ENCODE data around the gene FOCAD.

Gene FOCAD

DNA sequence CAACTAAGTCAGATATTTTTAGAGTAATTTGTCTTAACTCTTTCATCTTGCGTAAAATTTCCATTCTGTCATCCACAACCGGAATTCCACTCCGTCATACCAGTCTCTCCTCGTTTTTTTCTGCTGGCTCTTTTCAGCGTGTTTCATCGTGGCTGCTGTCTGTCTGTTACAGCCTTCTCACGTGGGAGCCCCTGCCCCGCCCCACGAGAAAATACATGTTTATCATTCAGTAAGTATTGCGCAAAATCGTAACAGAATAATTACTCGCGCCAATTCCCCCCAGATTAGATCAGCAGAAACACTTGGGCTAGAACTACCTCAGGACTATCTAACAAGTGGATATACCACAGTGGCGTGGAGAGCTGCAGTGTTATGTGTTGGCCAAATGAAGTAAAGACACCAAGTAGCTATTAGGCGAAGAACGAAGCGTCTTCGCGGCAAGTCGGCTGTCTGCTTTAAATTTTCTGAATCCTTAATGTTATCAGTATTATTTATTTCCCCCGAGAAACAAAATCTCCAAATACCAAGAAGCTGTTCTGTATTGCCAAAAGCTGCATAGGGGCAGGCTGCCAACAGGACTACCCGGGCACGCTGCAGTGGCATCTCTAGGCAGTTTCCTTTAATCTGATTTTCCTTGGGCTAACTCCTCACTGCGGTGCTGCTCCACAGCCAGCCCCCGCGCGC lies 566 bp upstream of the FOCAD start:
- DNase-seq (ENCODE audit: low read depth): peak; percentile 37

- no peak for DNase-seq (ENCODE audit: low read depth)
Observed at GRCh38 chr9:20684875-20685696, 1.0 kb downstream of the FOCAD start.

DNA sequence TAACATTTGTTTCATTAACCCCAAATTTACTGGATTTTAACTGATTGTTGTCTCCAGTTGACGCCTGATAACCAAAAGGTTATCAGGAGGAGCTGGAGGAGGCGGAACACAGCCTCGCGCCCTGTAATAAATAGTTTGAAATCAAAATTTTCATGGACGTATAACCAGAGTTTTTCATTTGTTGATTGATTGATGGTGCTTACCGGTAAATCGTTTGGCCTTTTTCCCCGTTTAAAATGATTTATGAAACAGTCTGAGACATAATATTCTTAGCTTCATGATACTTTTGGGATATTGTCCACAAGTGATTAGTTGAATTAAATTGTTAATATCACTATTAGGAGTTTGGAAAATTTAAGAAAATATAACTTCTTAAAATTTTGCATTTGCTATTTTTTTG lies 1.7 kb downstream of the FOCAD start:
- no peak for DNase-seq (ENCODE audit: low read depth)

DNA sequence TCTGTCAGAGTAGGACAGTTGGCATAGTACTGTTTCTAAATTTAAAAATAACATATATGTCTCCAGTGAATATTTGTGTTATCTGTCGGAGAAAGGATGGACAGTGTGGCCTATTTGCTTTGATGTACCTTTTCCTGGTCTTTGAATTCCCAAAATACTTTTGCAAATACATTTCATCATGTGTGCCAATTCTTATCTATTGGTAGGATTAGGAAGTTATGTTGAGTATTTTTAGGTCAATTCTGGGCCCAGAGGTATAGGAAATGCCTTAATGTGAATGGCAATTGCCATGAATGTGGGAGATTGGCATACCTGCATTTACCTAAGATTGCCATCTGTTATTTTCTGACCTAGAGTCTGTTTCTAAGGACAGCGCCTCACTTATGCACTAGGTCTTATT lies 5.8 kb downstream of the FOCAD start:
- DNase-seq (ENCODE audit: low read depth): no peak

DNA sequence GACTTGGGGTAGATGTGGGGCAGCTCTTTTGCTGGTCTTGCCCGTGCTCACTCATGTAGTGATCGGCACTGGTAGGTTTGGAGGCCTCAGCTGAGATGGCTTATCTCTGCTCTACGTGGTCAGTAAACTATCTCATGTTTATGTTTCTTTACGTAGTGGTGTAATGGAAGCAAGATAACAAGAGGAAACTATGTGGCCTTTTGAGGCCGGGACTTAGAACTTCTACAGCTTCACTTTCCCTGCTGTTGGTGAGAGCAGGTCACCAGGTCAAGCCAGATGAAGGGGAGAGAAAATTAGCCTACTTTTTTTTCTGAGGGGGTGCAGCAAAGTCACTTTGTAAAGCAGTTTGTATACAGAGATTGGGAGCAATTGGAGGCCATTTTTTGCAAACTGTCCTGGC lies 8.5 kb downstream of the FOCAD start:
- no peak for DNase-seq (ENCODE audit: low read depth)

DNA sequence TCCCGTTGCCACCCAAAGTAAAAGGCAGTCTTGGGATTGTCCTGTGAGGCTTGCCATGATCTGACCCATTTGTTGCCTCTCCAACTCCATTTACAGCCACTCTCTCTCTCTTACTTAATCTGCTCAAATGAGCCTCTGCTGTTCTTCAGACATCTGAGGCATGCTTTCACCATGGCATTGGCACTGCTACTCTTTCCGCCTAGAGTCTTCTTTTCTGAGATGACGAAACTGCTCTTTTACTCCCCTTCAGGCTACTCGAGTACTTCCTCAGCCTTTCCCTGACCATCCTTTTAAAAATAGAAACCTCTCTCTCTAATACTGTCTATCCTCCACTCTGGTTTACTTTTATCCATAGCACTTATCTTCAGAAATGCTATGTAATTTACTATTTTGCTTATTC lies 9.0 kb downstream of the FOCAD start:
- DNase-seq (ENCODE audit: low read depth): no peak

DNA sequence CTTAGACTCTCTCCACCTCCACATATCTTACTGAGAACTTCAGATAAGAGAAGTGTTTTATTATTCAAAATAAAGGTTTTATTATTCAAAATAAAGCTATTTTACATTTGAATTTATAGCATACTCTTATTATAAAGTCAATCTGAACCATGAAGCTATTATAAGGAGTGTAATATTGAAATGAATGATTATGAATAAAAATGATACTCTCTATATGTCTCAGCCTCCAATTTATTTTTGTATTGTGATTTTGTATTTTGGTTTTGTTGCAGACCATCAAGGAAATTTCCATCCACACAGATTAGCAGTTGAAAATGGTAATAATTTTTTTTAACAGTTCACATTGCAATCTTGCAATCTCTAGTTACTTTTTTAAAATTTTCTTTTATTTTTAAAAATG lies 10.2 kb downstream of the FOCAD start:
- no peak for DNase-seq (ENCODE audit: low read depth)

GRCh38 chr9:20697021-20697719 lies 13.1 kb downstream of the FOCAD start:
- DNase-seq (ENCODE audit: low read depth): no peak

DNA sequence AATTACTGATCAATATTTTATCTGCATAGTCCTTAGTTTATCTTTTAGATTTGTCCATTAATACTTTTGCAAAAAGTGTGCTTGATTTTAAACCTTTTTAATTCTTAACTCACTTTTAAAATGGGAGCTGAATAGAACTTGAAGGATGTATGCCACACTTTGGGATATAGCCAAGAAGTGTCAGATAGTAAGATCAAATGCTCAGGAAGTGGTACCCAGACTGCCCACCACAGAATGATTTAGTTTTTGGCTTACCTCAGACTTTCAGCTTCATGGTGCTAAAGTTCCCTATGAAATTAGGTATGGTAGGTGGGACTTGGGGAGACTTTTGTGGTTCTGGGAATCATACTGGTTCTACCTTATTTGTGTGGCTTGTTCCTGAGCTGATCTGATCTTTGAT lies 14.7 kb downstream of the FOCAD start:
- DNase-seq (ENCODE audit: low read depth): no peak

- no peak for DNase-seq (ENCODE audit: low read depth)
Observed at GRCh38 chr9:20701060-20701459, 17.0 kb downstream of the FOCAD start.

DNA sequence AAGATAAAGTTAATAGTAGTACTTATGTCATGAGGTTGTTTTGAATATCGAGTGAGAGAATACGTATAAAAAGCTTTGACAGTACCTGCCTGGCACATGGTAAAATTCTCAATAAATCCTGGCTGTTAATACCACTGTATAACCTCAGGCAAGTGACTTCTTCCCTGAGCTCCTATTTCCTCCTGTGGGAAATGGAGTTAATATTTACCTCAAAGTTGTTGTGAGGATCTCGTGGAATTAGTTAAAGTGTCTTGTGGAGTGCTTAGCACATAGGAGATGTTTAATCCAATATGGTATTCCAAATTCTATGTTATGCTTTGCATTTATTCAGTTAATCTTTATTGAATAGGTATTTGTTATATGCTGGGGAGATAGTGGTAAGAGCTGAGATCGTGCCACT lies 18.5 kb downstream of the FOCAD start:
- no peak for DNase-seq (ENCODE audit: low read depth)

DNA sequence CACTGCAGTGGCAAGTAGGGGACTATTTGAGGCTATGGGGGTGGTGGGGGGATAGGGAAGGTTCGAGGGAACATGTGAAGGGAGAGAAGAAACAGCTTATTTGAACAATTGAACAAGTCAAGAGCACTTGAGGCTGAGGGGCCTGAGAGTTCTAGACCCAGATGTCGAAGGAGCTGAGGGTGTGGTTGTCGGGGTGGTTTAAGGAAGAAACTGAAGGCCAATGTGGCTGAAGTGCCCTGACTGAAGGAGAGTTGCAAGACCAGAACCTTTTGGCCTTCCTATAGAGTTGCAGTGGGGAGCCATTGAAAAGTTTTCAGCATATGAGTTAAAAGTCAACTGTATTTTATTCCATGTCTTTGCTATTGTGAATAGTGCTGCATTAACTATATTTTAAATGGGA lies 19.1 kb downstream of the FOCAD start:
- no peak for DNase-seq (ENCODE audit: low read depth)

GRCh38 chr9:20707708-20708107 lies 23.6 kb downstream of the FOCAD start:
- DNase-seq (ENCODE audit: low read depth): no peak

- DNase-seq (ENCODE audit: low read depth): no peak
Observed at GRCh38 chr9:20713172-20713571, 29.1 kb downstream of the FOCAD start.

GRCh38 chr9:20714442-20715415 lies 30.7 kb downstream of the FOCAD start:
- no peak for DNase-seq (ENCODE audit: low read depth)

DNA sequence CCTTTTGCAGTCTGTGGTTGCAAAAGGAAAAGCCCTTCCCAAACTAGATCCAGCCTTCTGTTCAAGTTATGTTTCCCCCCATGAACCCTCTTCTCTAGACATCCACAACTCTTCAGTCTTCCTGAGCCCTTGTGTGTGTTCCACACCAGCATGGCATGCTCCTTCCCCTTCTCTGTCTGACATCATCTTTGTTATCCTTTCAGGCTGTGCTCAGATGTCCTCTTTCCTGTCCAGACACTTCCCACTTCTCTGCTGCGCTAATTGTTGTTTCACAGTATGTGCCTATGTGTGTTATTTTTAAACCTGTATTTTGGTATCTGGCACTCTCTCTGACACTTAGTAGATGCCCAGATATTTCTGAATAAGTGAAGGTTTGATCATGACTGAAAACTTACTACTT lies 38.2 kb downstream of the FOCAD start:
- no peak for DNase-seq (ENCODE audit: low read depth)

- no peak for DNase-seq (ENCODE audit: low read depth)
Observed at GRCh38 chr9:20725675-20726074, 41.6 kb downstream of the FOCAD start.

- no peak for DNase-seq (ENCODE audit: low read depth)
Observed at GRCh38 chr9:20726144-20726543, 42.1 kb downstream of the FOCAD start.

- no peak for DNase-seq (ENCODE audit: low read depth)
Observed at GRCh38 chr9:20728493-20729220, 44.6 kb downstream of the FOCAD start.

DNA sequence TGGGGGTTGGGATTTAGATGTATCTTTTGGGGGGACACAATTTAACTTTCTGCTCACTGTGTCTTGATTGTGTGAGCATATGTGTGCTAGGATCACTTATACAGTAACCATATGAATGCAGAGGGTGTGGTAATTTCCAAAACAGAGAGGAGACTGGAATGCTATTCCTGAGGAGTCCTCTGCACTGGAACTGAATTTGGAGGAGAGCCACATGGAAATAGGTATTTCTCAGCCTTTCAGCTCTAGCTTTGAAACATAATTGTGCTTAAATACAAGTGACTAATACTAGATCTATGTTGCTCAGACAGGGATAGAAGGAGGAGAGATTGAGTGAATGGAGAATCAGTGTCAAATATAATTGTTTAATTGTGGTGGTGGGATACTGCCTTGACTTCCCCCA lies 45.5 kb downstream of the FOCAD start:
- no peak for DNase-seq (ENCODE audit: low read depth)

DNA sequence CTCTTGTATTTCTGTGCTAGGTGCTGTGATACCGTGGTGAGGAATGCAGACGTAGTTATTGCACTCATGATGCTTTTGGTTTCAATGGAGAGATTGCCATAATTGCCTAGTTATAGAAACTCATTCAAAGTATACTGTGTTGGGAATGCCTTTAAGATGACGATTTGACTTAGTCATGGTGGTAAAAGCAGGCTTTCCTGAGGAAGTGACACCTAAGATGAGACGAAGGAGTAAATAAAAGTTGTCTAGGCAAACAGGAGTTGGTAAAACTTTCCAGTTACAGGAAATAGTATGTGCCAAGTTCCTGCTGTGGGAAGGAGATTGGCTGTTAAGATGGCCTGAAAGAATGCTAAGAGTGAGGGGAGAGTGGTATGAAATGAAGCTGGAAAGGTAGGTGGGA lies 48.1 kb downstream of the FOCAD start:
- no peak for DNase-seq (ENCODE audit: low read depth)
